Naive B cell (primary cell): ENCODE measurements around the gene TIMMDC1. TPM values are rescaled to one million over a fixed set of nuclear protein-coding genes. Genes with fewer than 3 reads are reported as not detected.

Source experiments
- ATAC-seq, 2 donors: fragments of 150-1000 bp; cut with Tn5 transposase; 2 replicates each; pipeline ENCODE4 v1.10.0; 2021; ENCODE audit warnings: low read depth in 2 of 2, mild to moderate bottlenecking in 2 of 2, moderate library complexity in 2 of 2
- DNase-seq: peaks from one replicate; pipeline ENCODE4 v3.0.0; 2022
- H3K27ac Mint-ChIP-seq, 6 donors: one replicate each; pipeline ENCODE4 v1.8.0; 2020 to 2022; ENCODE audit warnings: mild to moderate bottlenecking in 6 of 6, mixed read lengths in 6 of 6, moderate library complexity in 5 of 6, inconsistent platforms in 2 of 6
- H3K27me3 Mint-ChIP-seq, 3 donors: one replicate each; pipeline ENCODE4 v1.8.0; 2021 to 2022; ENCODE audit warnings: mixed read lengths in 3 of 3, mild to moderate bottlenecking in 1 of 3
- H3K36me3 Mint-ChIP-seq, 2 donors: one replicate each; pipeline ENCODE4 v1.8.0; 2020 to 2022; ENCODE audit warnings: mixed read lengths in 2 of 2, inconsistent platforms in 1 of 2, mild to moderate bottlenecking in 1 of 2
- H3K4me1 Mint-ChIP-seq, 3 donors: one replicate each; pipeline ENCODE4 v1.8.0; 2020 to 2022; ENCODE audit warnings: mixed read lengths in 3 of 3, inconsistent platforms in 1 of 3, mild to moderate bottlenecking in 1 of 3, moderate library complexity in 1 of 3
- H3K4me3 Mint-ChIP-seq, 8 donors: one replicate each; pipeline ENCODE4 v1.8.0; 2020 to 2022; ENCODE audit warnings: mild to moderate bottlenecking in 8 of 8, mixed read lengths in 8 of 8, moderate library complexity in 8 of 8, inconsistent platforms in 2 of 8
- H3K9me3 Mint-ChIP-seq, 7 donors: one replicate each; pipeline ENCODE4 v1.8.0; 2020 to 2022; ENCODE audit warnings: mixed read lengths in 7 of 7, mild to moderate bottlenecking in 5 of 7, inconsistent platforms in 2 of 7, moderate library complexity in 1 of 7
- polyA plus RNA-seq, 6 donors: library from polyadenylated mRNA; unstranded; fragments of 300-500 nt; fragmentation: Illumina TruSeq; gene quantifications; one replicate each; pipeline ENCODE4 v1.2.3, GENCODE V29; 2021; ENCODE audit warnings: low read depth in 6 of 6

TIMMDC1 gene
- polyA plus RNA-seq, 6 donors from 2014 or later, result 57.3 to 77.6 (median 64.2) TPM

DNA sequence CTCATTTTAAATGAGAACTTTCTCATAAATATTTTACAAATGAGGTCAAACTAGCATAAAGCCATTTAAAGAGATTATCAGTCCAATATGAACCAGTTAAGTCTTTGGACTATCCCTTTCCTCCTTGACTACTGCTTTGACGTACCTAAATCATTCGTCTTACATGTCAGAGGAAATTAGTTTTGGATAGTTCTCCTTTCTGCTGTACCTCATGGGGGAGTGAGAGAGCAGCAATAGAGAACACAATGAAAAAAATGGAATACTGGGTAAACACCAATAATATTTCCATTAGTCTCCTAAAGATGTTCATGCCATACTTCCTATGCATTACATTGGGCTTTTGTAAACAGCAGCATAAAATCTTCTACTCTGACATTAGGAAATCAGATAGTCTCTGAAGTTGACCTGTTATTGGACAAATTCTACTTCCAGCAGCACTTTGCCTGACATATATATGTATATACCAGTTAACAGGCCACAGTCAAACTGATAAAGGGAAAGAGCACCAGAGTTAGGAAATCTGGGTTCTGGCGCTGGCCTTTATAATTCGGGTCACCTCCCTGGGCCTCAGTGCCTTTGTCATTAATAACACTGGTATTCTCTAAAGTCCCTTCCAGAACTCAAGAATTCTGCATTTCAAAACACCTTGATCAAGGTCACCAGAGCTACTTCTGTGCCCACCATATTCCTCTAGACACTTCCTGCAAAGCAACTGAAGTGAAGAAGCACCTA lies 26.8 kb downstream of the TIMMDC1 start:
- H3K4me3 Mint-ChIP-seq, result no peak overlapping the region
- H3K4me1 Mint-ChIP-seq, result peaks cover 0 to under 1% (median 0%) of the 10 kb centered on the region in 3 donors
- H3K36me3 Mint-ChIP-seq, result peaks cover 8 to 9% of the 10 kb centered on the region in 2 donors
- H3K27ac Mint-ChIP-seq, result peak overlapping the region in 4 of 6 donors; percentile 13 to 67 (median 22)
- ATAC-seq, result no peak
- no peak for DNase-seq
- no peaks in the 10 kb centered on the region for H3K27me3 Mint-ChIP-seq
- H3K9me3 Mint-ChIP-seq, result peaks cover 0 to 2% (median 0%) of the 10 kb centered on the region in 7 donors

DNA sequence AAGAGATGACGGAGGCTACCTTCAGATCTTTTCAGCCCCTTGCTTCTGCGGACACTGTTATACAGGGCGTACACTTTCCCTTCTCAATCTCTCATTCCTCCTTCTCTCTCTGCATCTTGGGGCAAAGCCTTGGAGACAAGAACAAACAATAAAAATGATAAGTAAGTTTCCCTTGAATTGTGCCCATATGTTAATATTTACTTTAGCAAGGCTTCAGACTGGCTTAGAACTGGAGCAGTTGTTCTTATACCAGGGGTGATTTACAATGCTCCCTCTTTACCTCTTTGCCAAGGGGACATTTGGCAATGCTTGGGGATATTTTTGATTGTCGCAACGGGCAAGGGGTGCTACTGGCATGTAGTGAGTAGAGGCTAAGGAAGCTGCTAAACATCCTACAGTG lies 29.4 kb downstream of the TIMMDC1 start:
- peaks cover 0 to 5% of the 10 kb centered on the region in 2 donors for H3K36me3 Mint-ChIP-seq
- H3K4me1 Mint-ChIP-seq, result peaks cover 0 to 3% (median 0%) of the 10 kb centered on the region in 3 donors

DNA sequence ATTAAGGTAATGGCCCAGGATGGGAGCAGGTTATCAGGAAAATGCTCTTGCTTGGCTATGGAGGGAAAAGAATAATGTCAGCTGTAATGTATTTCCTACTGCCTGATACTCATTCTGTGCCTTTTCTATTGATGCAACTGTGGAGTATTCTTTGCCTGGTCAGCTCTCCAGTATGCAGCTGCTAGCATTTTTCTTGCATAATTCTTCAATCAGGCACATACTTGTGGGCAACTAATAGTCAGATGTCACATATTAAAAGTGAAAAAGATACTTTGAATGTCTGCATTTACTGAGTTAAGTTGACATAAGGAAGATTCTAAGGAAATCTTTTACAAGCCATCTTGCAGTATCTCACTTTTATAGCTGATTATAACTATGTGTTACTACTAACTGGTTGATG lies 31.5 kb downstream of the TIMMDC1 start:
- no peaks in the 10 kb centered on the region for H3K27me3 Mint-ChIP-seq
- H3K27ac Mint-ChIP-seq, result no peak overlapping the region
- H3K9me3 Mint-ChIP-seq, result no peaks in the 10 kb centered on the region
- DNase-seq (no peak), ATAC-seq (no peak)
- peaks cover 0 to 3% (median 0%) of the 10 kb centered on the region in 3 donors for H3K4me1 Mint-ChIP-seq
- H3K36me3 Mint-ChIP-seq, result peaks cover 0 to 5% of the 10 kb centered on the region in 2 donors
- H3K4me3 Mint-ChIP-seq, result no peak overlapping the region

More for the DNA sequence above, 29.4 kb downstream of the TIMMDC1 start:
- no peak overlapping the region for H3K27ac Mint-ChIP-seq
- no peaks in the 10 kb centered on the region for H3K27me3 Mint-ChIP-seq
- no peak overlapping the region for H3K4me3 Mint-ChIP-seq
- DNase-seq (no peak), ATAC-seq (no peak)
- no peaks in the 10 kb centered on the region for H3K9me3 Mint-ChIP-seq

DNA sequence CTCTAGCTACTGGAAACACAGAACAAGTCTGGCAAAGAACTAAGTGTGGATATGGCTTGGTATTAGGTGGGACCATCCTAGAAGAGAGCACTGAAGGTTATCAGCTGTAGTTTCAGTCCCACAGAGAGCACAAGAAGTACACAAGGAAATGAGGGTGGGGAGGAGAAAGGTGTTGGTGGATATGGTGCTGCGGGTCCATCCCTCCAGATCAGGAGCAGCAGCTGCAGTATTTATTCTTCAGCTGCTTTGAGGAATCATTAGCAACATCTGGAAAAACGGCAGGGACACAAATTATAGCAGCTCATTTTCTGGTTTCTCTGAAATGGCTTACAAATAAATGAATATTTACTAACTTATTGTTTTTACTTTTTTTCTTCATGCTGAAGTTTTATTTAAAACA lies 32.1 kb downstream of the TIMMDC1 start:
- no peak overlapping the region for H3K4me3 Mint-ChIP-seq
- DNase-seq, result no peak
- no peaks in the 10 kb centered on the region for H3K9me3 Mint-ChIP-seq
- H3K4me1 Mint-ChIP-seq, result peaks cover 0 to 3% (median 0%) of the 10 kb centered on the region in 3 donors
- no peaks in the 10 kb centered on the region for H3K27me3 Mint-ChIP-seq
- H3K27ac Mint-ChIP-seq, result peak overlapping the region in 1 of 6 donors; percentile 23
- ATAC-seq, result no peak
- H3K36me3 Mint-ChIP-seq, result peaks cover 0 to 5% of the 10 kb centered on the region in 2 donors

DNA sequence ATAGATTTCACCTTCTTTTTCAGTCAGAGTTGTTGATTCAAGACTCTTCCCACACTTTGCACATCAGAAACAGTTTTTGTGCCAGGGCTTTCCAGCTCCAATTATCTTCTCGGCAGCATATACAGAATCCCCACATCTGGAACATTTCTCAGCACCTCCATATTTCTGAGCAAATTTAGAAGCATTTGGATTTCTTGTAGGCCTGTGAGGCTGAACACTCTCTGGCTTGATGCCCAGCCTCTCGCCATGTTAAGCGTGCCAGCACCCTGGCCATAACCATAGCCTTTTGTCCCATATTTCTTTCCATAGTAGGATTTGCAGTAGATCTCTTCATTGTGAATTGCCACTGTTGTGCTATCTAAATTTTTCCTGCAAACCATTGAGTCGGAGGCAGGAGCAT lies 32.8 kb downstream of the TIMMDC1 start:
- H3K27ac Mint-ChIP-seq, result no peak overlapping the region
- H3K27me3 Mint-ChIP-seq, result no peaks in the 10 kb centered on the region
- DNase-seq, result no peak
- no peak for ATAC-seq
- H3K36me3 Mint-ChIP-seq, result peaks cover 0 to 5% of the 10 kb centered on the region in 2 donors
- peaks cover 0 to 3% (median 0%) of the 10 kb centered on the region in 3 donors for H3K4me1 Mint-ChIP-seq
- no peak overlapping the region for H3K4me3 Mint-ChIP-seq
- no peaks in the 10 kb centered on the region for H3K9me3 Mint-ChIP-seq

DNA sequence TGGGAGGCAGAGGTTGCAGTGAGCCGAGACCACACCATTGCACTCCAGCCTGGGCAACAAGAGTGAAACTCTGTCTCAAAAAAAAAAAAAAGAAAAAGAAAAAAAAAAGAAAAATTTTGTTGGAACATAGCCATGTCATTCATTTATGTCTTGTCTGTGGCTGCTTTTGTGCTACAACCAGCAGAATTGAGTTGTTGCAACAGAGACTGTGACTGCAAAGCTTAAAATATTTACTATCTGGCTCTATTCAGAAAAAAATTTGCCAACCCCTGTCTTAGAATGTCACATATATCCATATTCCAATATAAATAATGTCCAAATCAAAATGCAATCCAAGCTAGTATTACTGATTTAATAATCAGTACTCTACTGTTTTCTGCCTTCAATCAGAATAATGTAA lies 35.9 kb downstream of the TIMMDC1 start:
- H3K4me3 Mint-ChIP-seq, result no peak overlapping the region
- peaks cover 14 to 17% (median 17%) of the 10 kb centered on the region in 3 donors for H3K4me1 Mint-ChIP-seq
- H3K36me3 Mint-ChIP-seq, result peaks cover 0 to 5% of the 10 kb centered on the region in 2 donors
- H3K27me3 Mint-ChIP-seq, result no peaks in the 10 kb centered on the region
- ATAC-seq (no peak), DNase-seq (no peak)
- no peaks in the 10 kb centered on the region for H3K9me3 Mint-ChIP-seq
- no peak overlapping the region for H3K27ac Mint-ChIP-seq

DNA sequence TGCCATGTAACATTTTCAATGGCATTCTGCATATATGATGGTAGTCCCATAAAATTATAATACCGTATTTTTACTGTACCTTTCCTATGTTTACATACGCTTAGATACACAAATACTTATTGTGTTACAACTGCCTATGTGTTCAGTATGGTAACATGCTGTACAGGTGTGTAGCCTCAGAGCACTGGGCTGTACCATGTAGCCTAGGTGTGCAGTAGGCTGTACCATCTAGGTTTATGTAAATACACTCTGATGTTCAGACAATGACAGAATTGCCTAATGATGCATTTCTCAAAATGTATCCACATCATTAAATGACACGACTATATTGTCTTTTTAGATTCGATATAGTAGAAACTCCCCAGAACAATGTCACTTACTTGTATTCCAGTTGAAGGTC lies 38.4 kb downstream of the TIMMDC1 start:
- no peaks in the 10 kb centered on the region for H3K9me3 Mint-ChIP-seq
- H3K36me3 Mint-ChIP-seq, result no peaks in the 10 kb centered on the region
- DNase-seq, result no peak

DNA sequence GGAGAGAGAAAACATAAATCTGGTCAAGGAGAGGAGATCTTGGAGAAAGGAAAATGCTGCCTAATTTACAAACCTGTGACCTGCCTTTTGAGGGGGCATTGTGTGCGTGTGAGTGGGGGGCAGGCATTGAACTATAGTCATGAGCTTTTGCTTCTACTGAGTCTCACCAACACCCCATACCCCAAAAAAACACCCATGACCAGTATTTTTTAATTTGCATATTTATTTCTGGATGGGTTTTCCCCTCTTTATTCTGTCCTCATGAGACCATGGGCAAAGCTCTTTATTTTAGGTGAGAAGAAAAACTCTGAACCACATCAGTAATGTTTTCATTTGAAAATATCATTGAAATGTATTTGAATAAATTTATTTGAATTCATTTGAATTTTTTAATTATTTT lies 40.4 kb downstream of the TIMMDC1 start:
- no peaks in the 10 kb centered on the region for H3K9me3 Mint-ChIP-seq
- peaks cover 16 to 28% (median 22%) of the 10 kb centered on the region in 3 donors for H3K4me1 Mint-ChIP-seq
- no peaks in the 10 kb centered on the region for H3K27me3 Mint-ChIP-seq
- H3K4me3 Mint-ChIP-seq, result peak overlapping the region in 6 of 8 donors; percentile 0 to 76 (median 28)
- ATAC-seq, result peak; percentile 70 to 75
- H3K27ac Mint-ChIP-seq, result peak overlapping the region; percentile 33 to 96 (median 60)
- DNase-seq, result peak; percentile 21
- no peaks in the 10 kb centered on the region for H3K36me3 Mint-ChIP-seq

More for the DNA sequence above, 38.4 kb downstream of the TIMMDC1 start:
- Mint-ChIP-seq H3K4me3 (no peak overlapping the region), H3K4me1 (peaks cover 16 to 28% (median 22%) of the 10 kb centered on the region in 3 donors), H3K27me3 (no peaks in the 10 kb centered on the region), H3K27ac (peak overlapping the region in 1 of 6 donors; percentile 53)
- no peak for ATAC-seq

DNA sequence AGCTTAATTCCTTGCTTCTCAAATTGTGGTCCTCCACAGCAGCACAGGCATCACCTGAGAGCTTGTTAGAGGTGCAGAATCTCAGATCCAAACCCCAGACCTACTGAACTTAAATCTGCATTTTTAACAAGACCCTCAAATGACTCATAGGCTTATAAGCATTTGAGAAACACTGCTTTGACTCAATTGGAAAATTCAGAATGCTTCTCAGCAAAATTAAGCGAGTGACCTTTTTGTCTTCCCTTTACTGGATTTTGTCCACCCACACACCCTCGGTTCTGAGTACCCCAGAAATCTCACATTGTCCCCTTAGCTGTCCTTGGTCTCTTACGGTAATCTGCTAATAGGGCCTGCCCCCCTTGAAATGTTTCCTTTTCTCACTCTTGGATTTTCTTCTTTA lies 43.2 kb downstream of the TIMMDC1 start:
- Mint-ChIP-seq H3K27ac (peak overlapping the region in 2 of 6 donors; percentile 6 to 18), H3K4me3 (peak overlapping the region in 1 of 8 donors; percentile 30), H3K9me3 (no peaks in the 10 kb centered on the region), H3K27me3 (no peaks in the 10 kb centered on the region), H3K4me1 (peaks cover 18 to 29% (median 22%) of the 10 kb centered on the region in 3 donors), H3K36me3 (no peaks in the 10 kb centered on the region)
- DNase-seq, result no peak
- ATAC-seq, result no peak

DNA sequence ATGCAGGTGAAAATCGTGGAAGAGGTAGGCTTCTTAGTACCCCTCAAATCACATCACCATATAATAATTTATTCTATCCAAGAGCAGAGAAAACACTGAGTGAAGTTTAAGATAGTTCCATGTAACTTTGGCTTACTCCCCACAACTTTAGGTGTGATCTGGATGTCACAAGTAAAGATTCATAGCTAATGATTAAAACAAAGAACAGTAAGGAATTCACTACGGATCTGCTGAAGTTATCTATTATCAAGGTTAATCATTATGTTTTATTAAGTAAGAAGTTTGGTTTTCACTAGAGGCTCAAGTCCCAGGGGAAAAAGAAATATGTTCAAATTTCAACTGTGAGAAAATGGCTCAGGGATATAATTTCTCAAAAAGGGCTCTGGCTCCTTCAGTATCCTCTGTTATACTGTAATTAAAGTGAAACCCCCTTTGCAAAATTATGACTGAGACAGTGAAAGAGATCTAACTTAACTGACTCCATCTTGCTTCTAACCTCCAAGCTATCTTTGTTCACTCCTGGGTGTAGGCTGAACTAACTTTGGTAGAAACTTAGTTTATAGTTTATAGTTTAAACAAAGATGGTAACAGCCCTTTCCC lies 43.9 kb downstream of the TIMMDC1 start:
- DNase-seq, result no peak
- Mint-ChIP-seq H3K27me3 (no peaks in the 10 kb centered on the region), H3K36me3 (no peaks in the 10 kb centered on the region), H3K4me3 (no peak overlapping the region), H3K27ac (peak overlapping the region in 1 of 6 donors; percentile 57), H3K4me1 (peaks cover 18 to 30% (median 22%) of the 10 kb centered on the region in 3 donors), H3K9me3 (no peaks in the 10 kb centered on the region)
- no peak for ATAC-seq

DNA sequence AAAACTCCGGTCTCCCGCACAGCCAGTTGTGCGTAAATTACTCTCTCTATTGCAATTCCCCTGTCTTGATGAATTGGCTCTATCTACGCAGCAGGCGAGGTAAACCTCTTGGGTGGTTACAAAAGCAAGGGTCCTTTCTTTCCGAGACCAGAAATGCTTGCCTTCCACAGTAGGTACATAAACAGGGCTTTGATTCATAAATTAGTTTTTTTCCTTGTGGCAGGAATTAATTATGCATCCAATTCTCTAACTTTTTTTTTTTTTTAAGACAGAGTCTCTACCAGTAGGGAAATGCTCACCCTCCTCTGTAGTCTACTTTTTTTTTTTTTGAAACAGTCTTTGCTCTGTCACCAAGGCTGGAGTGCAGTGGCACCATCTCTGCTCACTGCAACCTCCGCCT lies 44.8 kb downstream of the TIMMDC1 start:
- H3K36me3 Mint-ChIP-seq, result no peaks in the 10 kb centered on the region
- H3K4me1 Mint-ChIP-seq, result peaks cover 14 to 23% (median 14%) of the 10 kb centered on the region in 3 donors
- no peak for DNase-seq
- peak overlapping the region in 1 of 6 donors; percentile 13 for H3K27ac Mint-ChIP-seq
- no peak for ATAC-seq
- H3K9me3 Mint-ChIP-seq, result no peaks in the 10 kb centered on the region
- peak overlapping the region in 1 of 8 donors; percentile 9 for H3K4me3 Mint-ChIP-seq
- H3K27me3 Mint-ChIP-seq, result no peaks in the 10 kb centered on the region

DNA sequence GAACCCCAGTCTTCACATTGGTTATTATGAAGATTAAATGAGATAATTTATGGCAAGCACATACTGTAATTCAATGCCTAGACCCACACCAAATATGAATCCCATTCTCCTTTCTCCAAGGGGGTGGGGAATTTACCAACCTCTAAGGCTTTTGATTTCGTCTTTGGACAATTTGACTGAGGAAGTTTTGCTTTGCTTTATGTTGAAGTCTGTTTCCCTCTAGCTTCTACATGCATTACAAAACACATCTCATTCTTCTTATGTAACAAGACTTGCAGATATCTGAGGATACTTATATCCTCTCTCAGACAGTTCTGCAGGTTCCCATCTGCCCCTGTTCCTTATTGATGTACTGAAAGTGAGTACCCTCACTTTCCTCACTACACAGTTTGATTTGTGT lies 48.9 kb downstream of the TIMMDC1 start:
- Mint-ChIP-seq H3K27me3 (no peaks in the 10 kb centered on the region), H3K4me3 (no peak overlapping the region), H3K36me3 (no peaks in the 10 kb centered on the region), H3K9me3 (no peaks in the 10 kb centered on the region), H3K4me1 (peaks cover 0 to 5% (median 3%) of the 10 kb centered on the region in 3 donors), H3K27ac (peak overlapping the region in 1 of 6 donors; percentile 7)
- ATAC-seq, result no peak
- DNase-seq, result no peak

DNA sequence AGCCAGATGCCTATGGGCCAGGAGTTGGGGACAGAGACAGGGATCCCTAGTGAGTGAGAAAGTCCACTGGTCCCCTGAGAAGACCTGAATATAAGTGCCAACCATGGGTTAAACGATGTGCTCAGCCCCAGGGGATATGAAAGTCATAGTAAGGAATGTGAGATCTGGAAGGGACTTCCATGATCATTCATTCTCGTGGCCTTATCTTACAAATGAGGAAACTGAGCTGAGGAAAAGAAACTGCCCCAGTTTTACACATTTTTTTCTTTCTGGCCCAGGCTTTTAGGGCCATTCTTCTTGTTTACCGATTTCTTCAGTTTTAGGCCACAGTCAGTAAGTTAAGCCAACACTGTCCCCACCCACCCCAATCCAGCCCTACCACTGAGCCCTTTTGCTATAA lies 50.0 kb downstream of the TIMMDC1 start:
- DNase-seq, result no peak
- H3K36me3 Mint-ChIP-seq, result no peaks in the 10 kb centered on the region
- no peak overlapping the region for H3K4me3 Mint-ChIP-seq
- no peaks in the 10 kb centered on the region for H3K9me3 Mint-ChIP-seq
- no peak overlapping the region for H3K27ac Mint-ChIP-seq
- no peaks in the 10 kb centered on the region for H3K27me3 Mint-ChIP-seq
- ATAC-seq, result no peak
- H3K4me1 Mint-ChIP-seq, result peaks cover 0 to 5% (median 3%) of the 10 kb centered on the region in 3 donors
